Loucy (cell line): Measurements from ENCODE around the gene TAF1A.

Experiments used
- EZH2phosphoT487 ChIP-seq: fragments of 200-600 bp; IDR thresholded peaks from 2 replicates; pipeline ENCODE4 v1.6.1; 2018; ENCODE audit warnings: antibody characterized with exemption, mild to moderate bottlenecking, moderate library complexity, borderline replicate concordance
- TF ChIP-seq, protein P1 (sequence below): fragments of 200-600 bp; sonication (generic); conservative IDR thresholded peaks from 2 replicates; pipeline ENCODE4 v1.5.1; 2014; ENCODE audit warnings: mild to moderate bottlenecking, antibody characterized with exemption, low read length

- TF ChIP-seq, protein P1, sequence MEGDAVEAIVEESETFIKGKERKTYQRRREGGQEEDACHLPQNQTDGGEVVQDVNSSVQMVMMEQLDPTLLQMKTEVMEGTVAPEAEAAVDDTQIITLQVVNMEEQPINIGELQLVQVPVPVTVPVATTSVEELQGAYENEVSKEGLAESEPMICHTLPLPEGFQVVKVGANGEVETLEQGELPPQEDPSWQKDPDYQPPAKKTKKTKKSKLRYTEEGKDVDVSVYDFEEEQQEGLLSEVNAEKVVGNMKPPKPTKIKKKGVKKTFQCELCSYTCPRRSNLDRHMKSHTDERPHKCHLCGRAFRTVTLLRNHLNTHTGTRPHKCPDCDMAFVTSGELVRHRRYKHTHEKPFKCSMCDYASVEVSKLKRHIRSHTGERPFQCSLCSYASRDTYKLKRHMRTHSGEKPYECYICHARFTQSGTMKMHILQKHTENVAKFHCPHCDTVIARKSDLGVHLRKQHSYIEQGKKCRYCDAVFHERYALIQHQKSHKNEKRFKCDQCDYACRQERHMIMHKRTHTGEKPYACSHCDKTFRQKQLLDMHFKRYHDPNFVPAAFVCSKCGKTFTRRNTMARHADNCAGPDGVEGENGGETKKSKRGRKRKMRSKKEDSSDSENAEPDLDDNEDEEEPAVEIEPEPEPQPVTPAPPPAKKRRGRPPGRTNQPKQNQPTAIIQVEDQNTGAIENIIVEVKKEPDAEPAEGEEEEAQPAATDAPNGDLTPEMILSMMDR: no peak
- TF ChIP-seq EZH2phosphoT487: no peak
These were observed 43.0 kb upstream of the TAF1A start for GRCh38 chr1:222632749-222633148.
